Neutrophil (primary cell): Measurements from ENCODE around the gene C10orf95.
A peak's percentile ranks its signal among the peaks of the same experiment; 100 is the strongest.

Source experiments
- H3K27ac ChIP-seq: fragments of 200-600 bp; sonication (generic); 2 replicates; pipeline ENCODE4 v1.5.1; 2016; ENCODE audit warnings: mild to moderate bottlenecking, moderate library complexity
- H3K27me3 ChIP-seq: fragments of 200-600 bp; sonication (generic); 2 replicates; pipeline ENCODE4 v1.6.0; 2016; ENCODE audit warnings: mild to moderate bottlenecking
- H3K36me3 ChIP-seq: fragments of 200-600 bp; sonication (generic); 2 replicates; pipeline ENCODE4 v1.5.1; 2017
- H3K4me1 ChIP-seq, 2 experiments: fragments of 200-600 bp in 1 of 2; sonication (generic) in 1 of 2; 1 replicate in 1 of 2; 2 replicates in 1 of 2; pipeline versions ENCODE4 v1.5.1 to v1.6.1; 2013 to 2016; ENCODE audit warnings: low read depth in 1 of 2, low read length in 1 of 2, mild to moderate bottlenecking in 1 of 2, moderate library complexity in 1 of 2; ENCODE audit not compliant: control insufficient read depth in 1 of 2, insufficient read depth in 1 of 2
- H3K4me3 ChIP-seq, 2 experiments: fragments of 200-600 bp in 1 of 2; sonication (generic) in 1 of 2; 1 replicate in 1 of 2; 2 replicates in 1 of 2; pipeline ENCODE4 v1.5.1; 2013 to 2016; ENCODE audit warnings: low read depth in 1 of 2, low read length in 1 of 2, mild to moderate bottlenecking in 1 of 2, moderate library complexity in 1 of 2
- H3K9me3 ChIP-seq: fragments of 200-600 bp; sonication (generic); 2 replicates; pipeline ENCODE4 v1.5.1; 2016
- CTCF ChIP-seq: fragments of 200-600 bp; sonication (generic); IDR thresholded peaks from 2 replicates; pipeline ENCODE4 v1.5.1; 2016; ENCODE audit warnings: antibody characterized with exemption

C10orf95 gene

GRCh38 chr10:102421507-102421756, 29.9 kb downstream of the C10orf95 start:
- Histone ChIP-seq H3K4me1 (peaks cover 37 to 45% of the 10 kb centered on the region in 2 experiments), H3K4me3 (peak overlapping the region; percentile 80 to 89)

GRCh38 chr10:102420714-102421506, 30.4 kb downstream of the C10orf95 start, which contains the start of gene FBXL15:
Gene FBXL15, plus strand, starts transcription at chr10:102420836. Its CDS starts 294 bp downstream, at chr10:102421130.
- peaks cover 43% of the 10 kb centered on the region for H3K27me3 ChIP-seq
- H3K9me3 ChIP-seq: no peaks in the 10 kb centered on the region
- peaks cover 16% of the 10 kb centered on the region for H3K36me3 ChIP-seq
- peak within 1 kb of the TSS; percentile 80 to 89 for H3K4me3 ChIP-seq
- peak; percentile 14 for TF ChIP-seq CTCF
- H3K4me1 ChIP-seq: peaks cover 37 to 45% of the 10 kb centered on the region in 2 experiments
- peak within 1 kb of the TSS; percentile 90 for H3K27ac ChIP-seq

More at GRCh38 chr10:102421507-102421756, 29.9 kb downstream of the C10orf95 start:
- no peak for TF ChIP-seq CTCF
- peak overlapping the region; percentile 90 for H3K27ac ChIP-seq
- H3K9me3 ChIP-seq: no peaks in the 10 kb centered on the region
- peaks cover 16% of the 10 kb centered on the region for H3K36me3 ChIP-seq
- H3K27me3 ChIP-seq: peaks cover 37% of the 10 kb centered on the region

GRCh38 chr10:102420181-102420713, 31.1 kb downstream of the C10orf95 start:
- no peak for TF ChIP-seq CTCF
- peaks cover 16% of the 10 kb centered on the region for H3K36me3 ChIP-seq
- peak overlapping the region; percentile 90 for H3K27ac ChIP-seq
- H3K4me3 ChIP-seq: peak overlapping the region; percentile 80 to 89
- peaks cover 37 to 45% of the 10 kb centered on the region in 2 experiments for H3K4me1 ChIP-seq
- no peaks in the 10 kb centered on the region for H3K9me3 ChIP-seq
- H3K27me3 ChIP-seq: peaks cover 49% of the 10 kb centered on the region

- Histone ChIP-seq H3K27ac (peak overlapping the region; percentile 90), H3K4me1 (peaks cover 37 to 45% of the 10 kb centered on the region in 2 experiments), H3K9me3 (no peaks in the 10 kb centered on the region), H3K36me3 (peaks cover 11% of the 10 kb centered on the region), H3K4me3 (peak overlapping the region; percentile 80 to 89), H3K27me3 (peaks cover 56% of the 10 kb centered on the region)
- TF ChIP-seq CTCF: no peak
Observed at GRCh38 chr10:102419269-102420180, 31.8 kb downstream of the C10orf95 start.

GRCh38 chr10:102418622-102419268, 32.6 kb downstream of the C10orf95 start, which contains the start of gene PSD:
Gene PSD, minus strand, starts transcription at chr10:102418785. Its CDS starts 1,747 bp downstream, at chr10:102417038.
- Histone ChIP-seq H3K36me3 (peaks cover 3% of the 10 kb centered on the region), H3K27me3 (peaks cover 64% of the 10 kb centered on the region)
- TF ChIP-seq CTCF: no peak

More at GRCh38 chr10:102418622-102419268, 32.6 kb downstream of the C10orf95 start, which contains the start of gene PSD:
- no peak within 1 kb of the TSS for H3K27ac ChIP-seq
- no peaks in the 10 kb centered on the region for H3K9me3 ChIP-seq
- H3K4me1 ChIP-seq: peaks cover 37 to 45% of the 10 kb centered on the region in 2 experiments
- H3K4me3 ChIP-seq: peak within 1 kb of the TSS; percentile 80 to 89
